Left ventricle myocardium inferior (tissue), 1 donor: ENCODE measurements around the gene ETAA1. TPM values are rescaled to one million over a fixed set of nuclear protein-coding genes. Genes with fewer than 3 reads are reported as not detected.

Experiments used
- DNase-seq: peaks from one replicate; pipeline ENCODE4 v3.0.0-alpha.2; 2020
- H3K27ac ChIP-seq: fragments of 200-600 bp; replicated peaks from 2 replicates; pipeline ENCODE4 v1.8.0; 2021
- H3K27me3 ChIP-seq: fragments of 200-600 bp; 2 replicates; pipeline ENCODE4 v1.8.0; 2021; ENCODE audit warnings: low read depth
- H3K36me3 ChIP-seq: fragments of 200-600 bp; 2 replicates; pipeline ENCODE4 v1.8.0; 2021
- H3K4me1 ChIP-seq: fragments of 200-600 bp; 2 replicates; pipeline ENCODE4 v1.8.0; 2021
- H3K4me3 ChIP-seq: fragments of 200-600 bp; 2 replicates; pipeline ENCODE4 v1.8.0; 2021; ENCODE audit warnings: mild to moderate bottlenecking, moderate library complexity
- H3K9me3 ChIP-seq: fragments of 200-600 bp; replicated peaks from 2 replicates; pipeline ENCODE4 v1.8.0; 2021
- CTCF ChIP-seq: fragments of 200-600 bp; IDR thresholded peaks from 2 replicates; pipeline ENCODE4 v1.8.0; 2021; ENCODE audit warnings: antibody characterized with exemption, mild to moderate bottlenecking, borderline replicate concordance
- intact Hi-C: fragments of 100-400 bp; cut with micrococcal nuclease; formaldehyde crosslinking; loops from one replicate; pipeline ENCODE4 v1.11.0; 2022
- total RNA-seq: library from RNA; stranded (reverse); fragmentation: NEBNext Ultra II Directional; extraction: Animal tissue kit (Norgen Biotek cat#: 25700); gene quantifications from one replicate; pipeline ENCODE4 v1.2.1, GENCODE V29; 2021
- donor health status: DM: no; HTN: yes; CAD: no; lungs with severe emphysema.

ETAA1 gene
- total RNA-seq, 1 donor from 2014 or later, result 4.3 TPM

GRCh38 chr2:67393237-67393636 is 3.9 kb upstream of the ETAA1 start:
- Histone ChIP-seq H3K4me3 (no peak overlapping the region), H3K36me3 (no peaks in the 10 kb centered on the region), H3K9me3 (no peaks in the 10 kb centered on the region), H3K27me3 (no peaks in the 10 kb centered on the region), H3K27ac (no peak overlapping the region), H3K4me1 (peaks cover 11% of the 10 kb centered on the region)
- TF ChIP-seq CTCF, result no peak
- no peak for DNase-seq
- intact Hi-C loops, result no loop called here

- no peak overlapping the region for H3K4me3 ChIP-seq
- no peak overlapping the region for H3K27ac ChIP-seq
- no peaks in the 10 kb centered on the region for H3K36me3 ChIP-seq
- no peaks in the 10 kb centered on the region for H3K9me3 ChIP-seq
- H3K27me3 ChIP-seq, result no peaks in the 10 kb centered on the region
- no peak for DNase-seq
- TF ChIP-seq CTCF, result no peak
- intact Hi-C loops, result no loop called here
- H3K4me1 ChIP-seq, result peaks cover 25% of the 10 kb centered on the region
Measured at GRCh38 chr2:67394734-67395133, 2.4 kb upstream of the ETAA1 start.

- Histone ChIP-seq H3K4me1 (peaks cover 32% of the 10 kb centered on the region), H3K27me3 (no peaks in the 10 kb centered on the region), H3K27ac (no peak overlapping the region), H3K9me3 (no peaks in the 10 kb centered on the region), H3K4me3 (no peak overlapping the region), H3K36me3 (peaks cover 20% of the 10 kb centered on the region)
- intact Hi-C loops, result no loop called here
- DNase-seq, result no peak
- no peak for TF ChIP-seq CTCF
Measured at GRCh38 chr2:67399144-67399543, 2.0 kb downstream of the ETAA1 start.

- intact Hi-C loops, result no loop called here
- Histone ChIP-seq H3K4me3 (no peak overlapping the region), H3K27me3 (no peaks in the 10 kb centered on the region), H3K27ac (no peak overlapping the region), H3K9me3 (no peaks in the 10 kb centered on the region), H3K36me3 (peaks cover 28% of the 10 kb centered on the region), H3K4me1 (peaks cover 32% of the 10 kb centered on the region)
- DNase-seq, result no peak
- no peak for TF ChIP-seq CTCF
Measured at GRCh38 chr2:67399831-67400489, 2.8 kb downstream of the ETAA1 start.

GRCh38 chr2:67400560-67401485 is 3.7 kb downstream of the ETAA1 start:
- no peak overlapping the region for H3K4me3 ChIP-seq
- H3K27ac ChIP-seq, result no peak overlapping the region
- TF ChIP-seq CTCF, result no peak
- no peaks in the 10 kb centered on the region for H3K9me3 ChIP-seq
- intact Hi-C loops, result no loop called here
- H3K4me1 ChIP-seq, result peaks cover 32% of the 10 kb centered on the region
- no peaks in the 10 kb centered on the region for H3K27me3 ChIP-seq
- DNase-seq, result no peak
- peaks cover 37% of the 10 kb centered on the region for H3K36me3 ChIP-seq
